Measurements from ENCODE around the gene CCDC127. TPM values are rescaled to one million over a fixed set of nuclear protein-coding genes. Genes with fewer than 3 reads are reported as not detected.

CCDC127 gene
- total RNA-seq, 1 experiment from 2014 or later = 24.1 TPM

DNA sequence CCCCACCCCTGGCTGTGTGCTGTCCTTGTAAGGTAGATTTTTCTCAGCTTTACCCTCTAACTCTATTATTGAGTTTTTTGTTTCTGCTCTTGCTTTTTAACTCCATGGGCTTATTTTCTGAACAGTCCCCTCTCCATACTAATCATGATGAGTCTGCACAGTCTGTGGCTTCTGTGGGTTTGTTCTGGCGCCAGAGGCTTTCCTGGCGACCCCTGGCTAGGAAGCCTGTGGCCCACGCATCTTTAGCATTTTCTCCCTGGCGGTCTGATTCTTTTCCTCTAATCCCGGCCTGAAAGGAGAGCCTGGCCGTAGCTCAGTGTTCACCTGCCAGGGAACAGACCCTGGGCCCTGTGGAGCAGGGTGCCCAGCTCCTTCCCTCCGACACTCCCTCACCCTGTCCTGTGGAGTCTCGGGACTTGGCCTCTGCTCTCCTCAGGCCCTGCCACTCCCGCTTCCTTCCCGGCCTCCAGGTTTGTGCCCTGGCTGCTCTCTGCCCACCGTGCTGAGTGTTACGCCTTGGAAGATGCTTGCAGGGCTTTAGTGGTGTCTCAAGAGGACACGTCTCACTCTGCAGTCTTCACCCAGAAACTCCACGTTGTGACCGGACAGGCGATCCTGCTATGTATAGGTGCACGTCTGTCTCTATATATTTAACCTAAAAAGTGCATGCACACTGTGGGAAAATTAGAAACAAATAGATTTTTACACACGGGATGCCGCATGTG, 58.3 kb downstream of the CCDC127 start:
- Histone ChIP-seq H3F3A (ENCODE audit: insufficient read depth, low read depth) (peaks cover 8% of the 10 kb centered on the region; the same call in 1 of the 2 replicates), H3K9me2 (ENCODE audit: insufficient read depth) (no peaks in the 10 kb centered on the region), H4K20me1 (ENCODE audit: insufficient read depth) (no peaks in the 10 kb centered on the region; the same call in 1 of the 2 replicates), H3K79me2 (ENCODE audit: low read depth) (no peaks in the 10 kb centered on the region), H3K27me3 (ENCODE audit: insufficient read depth, low read depth) (peaks cover 91% of the 10 kb centered on the region), H3K4me3 (no peak overlapping the region), H3K36me3 (ENCODE audit: low read depth) (no peaks in the 10 kb centered on the region), H3K4me2 (no peak overlapping the region), H3K4me1 (replicated peaks; ENCODE audit: insufficient read depth) (no peaks in the 10 kb centered on the region), H3K9me3 (ENCODE audit: insufficient read depth, low read depth) (no peaks in the 10 kb centered on the region), H2AFZ (no peak overlapping the region), H3K27ac (no peak overlapping the region)
- ChIA-PET POLR2A (ENCODE audit: unreplicated experiment) (no interaction called here), CTCF (no interaction called here)
- intact Hi-C loops (cut with micrococcal nuclease; ENCODE audit: unreplicated experiment) = no loop called here
- TF ChIP-seq EZH2 (IDR thresholded peaks at IDR 0.05; ENCODE audit: low read depth) = no peak; the same call in none of the 2 replicates
- TF ChIP-seq, protein P1, sequence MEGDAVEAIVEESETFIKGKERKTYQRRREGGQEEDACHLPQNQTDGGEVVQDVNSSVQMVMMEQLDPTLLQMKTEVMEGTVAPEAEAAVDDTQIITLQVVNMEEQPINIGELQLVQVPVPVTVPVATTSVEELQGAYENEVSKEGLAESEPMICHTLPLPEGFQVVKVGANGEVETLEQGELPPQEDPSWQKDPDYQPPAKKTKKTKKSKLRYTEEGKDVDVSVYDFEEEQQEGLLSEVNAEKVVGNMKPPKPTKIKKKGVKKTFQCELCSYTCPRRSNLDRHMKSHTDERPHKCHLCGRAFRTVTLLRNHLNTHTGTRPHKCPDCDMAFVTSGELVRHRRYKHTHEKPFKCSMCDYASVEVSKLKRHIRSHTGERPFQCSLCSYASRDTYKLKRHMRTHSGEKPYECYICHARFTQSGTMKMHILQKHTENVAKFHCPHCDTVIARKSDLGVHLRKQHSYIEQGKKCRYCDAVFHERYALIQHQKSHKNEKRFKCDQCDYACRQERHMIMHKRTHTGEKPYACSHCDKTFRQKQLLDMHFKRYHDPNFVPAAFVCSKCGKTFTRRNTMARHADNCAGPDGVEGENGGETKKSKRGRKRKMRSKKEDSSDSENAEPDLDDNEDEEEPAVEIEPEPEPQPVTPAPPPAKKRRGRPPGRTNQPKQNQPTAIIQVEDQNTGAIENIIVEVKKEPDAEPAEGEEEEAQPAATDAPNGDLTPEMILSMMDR (conservative IDR thresholded peaks at IDR 0.05) = no peak
- BruUV-seq (replicated peaks) = no TSS peak
- DNase-seq = no peak

DNA sequence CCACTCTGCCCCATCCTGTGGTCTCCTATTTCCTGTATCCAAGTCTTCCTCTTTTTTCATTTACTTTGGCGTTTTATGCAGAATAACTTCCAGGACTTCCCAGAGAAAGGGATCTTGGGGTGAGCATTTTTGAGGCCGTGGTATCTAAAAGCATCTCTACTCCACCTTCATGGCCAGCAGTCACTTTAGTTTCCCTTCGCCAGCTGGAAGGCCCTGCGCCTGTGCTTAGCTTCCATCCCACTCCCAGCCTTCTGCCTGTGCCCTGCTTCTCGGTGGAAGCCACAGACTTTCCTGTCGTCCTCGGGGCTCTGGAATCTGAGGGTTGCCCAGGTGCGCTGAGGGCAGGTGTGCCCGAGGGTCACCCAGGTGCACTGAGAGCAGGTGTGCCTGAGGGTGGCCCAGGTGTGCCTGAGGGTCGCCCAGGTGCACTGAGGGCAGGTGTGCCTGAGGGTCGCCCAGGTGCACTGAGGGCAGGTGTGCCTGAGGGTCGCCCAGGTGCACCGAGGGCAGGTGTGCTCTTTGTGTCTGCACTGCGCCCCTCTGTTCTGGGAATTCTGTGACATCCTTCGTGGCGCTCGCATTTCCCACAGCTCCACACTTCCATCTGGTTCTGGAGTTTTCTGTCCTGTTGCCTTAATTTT, 59.0 kb downstream of the CCDC127 start:
- no peak for DNase-seq
- H3F3A ChIP-seq (ENCODE audit: insufficient read depth, low read depth) = peaks cover 3% of the 10 kb centered on the region; the same call in 1 of the 2 replicates
- H3K4me1 ChIP-seq (replicated peaks; ENCODE audit: insufficient read depth) = no peaks in the 10 kb centered on the region
- no peak overlapping the region for H3K4me2 ChIP-seq
- H3K27me3 ChIP-seq (ENCODE audit: insufficient read depth, low read depth) = peaks cover 97% of the 10 kb centered on the region
- no peak overlapping the region for H3K27ac ChIP-seq
- ChIA-PET CTCF (no interaction called here), POLR2A (ENCODE audit: unreplicated experiment) (no interaction called here)
- no peaks in the 10 kb centered on the region for H3K9me3 ChIP-seq (ENCODE audit: insufficient read depth, low read depth)
- no peaks in the 10 kb centered on the region for H3K36me3 ChIP-seq (ENCODE audit: low read depth)
- BruUV-seq (replicated peaks) = no TSS peak
- H2AFZ ChIP-seq = no peak overlapping the region
- no peaks in the 10 kb centered on the region; the same call in 1 of the 2 replicates for H4K20me1 ChIP-seq (ENCODE audit: insufficient read depth)
- no peak overlapping the region for H3K4me3 ChIP-seq
- TF ChIP-seq, protein P1 (conservative IDR thresholded peaks at IDR 0.05) = no peak
- no peak for TF ChIP-seq EZH2 (IDR thresholded peaks at IDR 0.05; ENCODE audit: low read depth)
- H3K79me2 ChIP-seq (ENCODE audit: low read depth) = no peaks in the 10 kb centered on the region
- no peaks in the 10 kb centered on the region for H3K9me2 ChIP-seq (ENCODE audit: insufficient read depth)
- intact Hi-C loops (cut with micrococcal nuclease; ENCODE audit: unreplicated experiment) = no loop called here

DNA sequence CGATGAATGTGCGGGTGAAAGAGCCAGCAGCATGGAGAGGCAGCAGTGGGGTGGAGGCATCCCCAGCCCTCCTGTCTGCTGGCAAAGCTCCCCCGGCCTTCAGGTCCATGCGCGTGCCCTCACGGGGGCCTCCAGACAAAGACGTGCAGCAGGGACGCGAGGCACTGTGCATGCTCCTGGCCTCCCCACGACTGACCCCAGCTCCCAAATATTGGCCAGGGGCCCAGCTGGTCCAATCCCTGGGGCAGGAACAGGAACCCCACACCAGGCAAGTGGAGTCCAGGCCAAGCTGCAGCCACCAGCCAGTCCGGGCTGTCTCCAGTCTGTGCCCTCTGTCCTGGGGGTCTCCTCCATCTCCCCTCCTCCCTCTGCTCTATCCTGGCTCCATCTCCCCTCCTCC, 60.2 kb downstream of the CCDC127 start:
- Histone ChIP-seq H3K9me2 (ENCODE audit: insufficient read depth) (no peaks in the 10 kb centered on the region), H3K4me2 (no peak overlapping the region), H4K20me1 (ENCODE audit: insufficient read depth) (no peaks in the 10 kb centered on the region; the same call in 1 of the 2 replicates), H3K4me3 (no peak overlapping the region), H2AFZ (no peak overlapping the region), H3K36me3 (ENCODE audit: low read depth) (no peaks in the 10 kb centered on the region), H3K27me3 (ENCODE audit: insufficient read depth, low read depth) (peaks cover 98% of the 10 kb centered on the region), H3F3A (ENCODE audit: insufficient read depth, low read depth) (no peaks in the 10 kb centered on the region), H3K27ac (no peak overlapping the region), H3K4me1 (replicated peaks; ENCODE audit: insufficient read depth) (no peaks in the 10 kb centered on the region), H3K79me2 (ENCODE audit: low read depth) (no peaks in the 10 kb centered on the region), H3K9me3 (ENCODE audit: insufficient read depth, low read depth) (no peaks in the 10 kb centered on the region)
- ChIA-PET POLR2A (ENCODE audit: unreplicated experiment) (no interaction called here), CTCF (no interaction called here)
- BruUV-seq (replicated peaks) = no TSS peak
- TF ChIP-seq, protein P1 (conservative IDR thresholded peaks at IDR 0.05) = no peak
- no peak for TF ChIP-seq EZH2 (IDR thresholded peaks at IDR 0.05; ENCODE audit: low read depth)
- DNase-seq = no peak
- intact Hi-C loops (cut with micrococcal nuclease; ENCODE audit: unreplicated experiment) = no loop called here

All from PC-9 (cell line).